DOHH2 (cell line): Measurements from ENCODE around the gene RAP1GDS1.

Experiments
- CTCF ChIP-seq: fragments of 200-600 bp; sonication (generic); IDR thresholded peaks from one replicate; pipeline ENCODE4 v1.5.1; 2014; ENCODE audit warnings: antibody characterized with exemption, mild to moderate bottlenecking, low read depth, low read length; ENCODE audit not compliant: poor library complexity, severe bottlenecking
- EZH2phosphoT487 ChIP-seq: fragments of 200-600 bp; sonication (generic); IDR thresholded peaks from 2 replicates; pipeline ENCODE4 v1.6.1; 2017; ENCODE audit warnings: borderline replicate concordance, mild to moderate bottlenecking, antibody characterized with exemption, low read length, moderate library complexity, mixed read lengths

GRCh38 chr4:98369322-98369721, 108.1 kb downstream of the RAP1GDS1 start:
- TF ChIP-seq CTCF = no peak
- no peak for TF ChIP-seq EZH2phosphoT487
